ENCODE measurements around the gene TCF25.

Gene TCF25

GRCh38 chr16:89949121-89949742 is 75.8 kb downstream of the TCF25 start:
- no peak for DNase-seq

DNA sequence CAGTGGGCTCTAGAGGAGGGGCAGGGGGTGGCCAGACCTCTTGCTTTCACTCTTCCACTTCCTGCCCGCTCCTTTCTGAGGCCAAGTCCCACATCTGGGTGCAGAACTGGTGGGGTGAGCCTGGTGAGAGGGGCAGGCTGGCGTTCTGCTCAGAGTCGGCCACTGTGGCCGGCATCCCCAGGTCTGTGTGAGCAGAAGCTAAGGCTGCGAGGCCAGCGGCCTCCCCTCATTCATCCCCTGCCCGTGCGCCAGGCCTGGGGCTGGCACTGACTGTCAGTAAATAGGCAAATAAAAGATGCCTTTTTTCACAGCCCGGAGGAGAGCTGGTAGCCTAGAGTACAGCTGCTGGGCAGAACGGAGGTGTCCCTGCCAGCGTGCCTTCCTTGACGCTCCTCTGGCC is 76.4 kb downstream of the TCF25 start:
- DNase-seq: no peak

GRCh38 chr16:89951509-89951908 is 78.1 kb downstream of the TCF25 start:
- DNase-seq: no peak

- no peak for DNase-seq
Observed at GRCh38 chr16:89952049-89952448, 78.7 kb downstream of the TCF25 start.

DNA sequence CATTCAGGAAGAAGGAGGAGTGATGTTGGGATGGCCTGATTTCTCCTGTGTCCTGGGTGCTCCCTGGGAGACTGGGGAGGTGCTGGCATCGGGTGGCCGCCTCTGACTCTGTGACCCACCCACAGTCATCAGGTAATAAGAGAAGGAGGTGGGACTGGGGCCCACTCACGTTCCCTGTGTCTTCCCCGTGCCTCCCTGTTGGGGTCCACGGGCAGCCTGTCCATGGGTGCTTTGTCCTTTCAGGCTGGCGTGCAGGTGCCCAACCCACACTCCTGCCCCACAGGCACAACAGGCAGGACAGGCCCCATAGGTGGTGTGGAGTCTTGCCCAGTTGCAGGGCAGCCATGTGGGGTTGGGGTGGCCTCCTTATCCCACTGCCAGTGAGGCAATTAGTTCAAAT is 79.2 kb downstream of the TCF25 start:
- no peak for DNase-seq

DNA sequence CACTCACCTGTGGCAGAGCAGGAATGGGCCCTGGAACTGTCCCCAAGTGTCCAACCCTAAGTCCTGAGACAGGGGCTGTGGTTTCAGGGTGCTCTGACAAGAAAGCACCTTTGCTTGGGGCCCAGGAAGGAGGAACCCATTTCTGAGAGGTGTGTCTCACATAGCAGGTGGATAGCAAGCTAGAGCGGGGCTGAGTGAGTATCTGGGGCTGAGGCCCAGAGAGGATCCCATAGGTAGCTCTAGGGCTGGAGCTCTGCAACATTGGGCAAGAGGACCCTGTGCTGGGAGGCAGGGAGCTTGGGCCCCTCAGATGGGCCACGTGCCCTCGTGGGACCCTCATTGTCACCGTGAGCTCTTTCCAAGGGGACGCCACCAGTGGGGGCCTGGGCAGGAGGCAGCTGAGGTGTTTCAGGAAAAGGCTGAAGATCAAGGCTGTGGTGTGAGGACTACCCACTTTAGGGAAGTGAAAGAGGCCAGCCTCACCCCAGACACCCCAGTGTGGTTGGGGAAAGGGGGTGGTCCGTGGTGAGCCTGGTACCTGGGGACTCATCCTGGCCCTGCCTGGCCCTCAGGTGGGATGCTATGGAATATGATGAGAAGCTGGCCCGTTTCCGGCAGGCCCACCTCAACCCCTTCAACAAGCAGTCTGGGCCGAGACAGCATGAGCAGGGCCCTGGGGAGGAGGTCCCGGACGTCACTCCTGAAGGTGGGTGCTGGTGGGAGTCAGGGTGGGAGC is 80.4 kb downstream of the TCF25 start:
- no peak for DNase-seq

- DNase-seq: no peak
Observed at GRCh38 chr16:89954462-89954861, 81.1 kb downstream of the TCF25 start.

GRCh38 chr16:89955001-89955685 is 81.8 kb downstream of the TCF25 start:
- no peak for DNase-seq

DNA sequence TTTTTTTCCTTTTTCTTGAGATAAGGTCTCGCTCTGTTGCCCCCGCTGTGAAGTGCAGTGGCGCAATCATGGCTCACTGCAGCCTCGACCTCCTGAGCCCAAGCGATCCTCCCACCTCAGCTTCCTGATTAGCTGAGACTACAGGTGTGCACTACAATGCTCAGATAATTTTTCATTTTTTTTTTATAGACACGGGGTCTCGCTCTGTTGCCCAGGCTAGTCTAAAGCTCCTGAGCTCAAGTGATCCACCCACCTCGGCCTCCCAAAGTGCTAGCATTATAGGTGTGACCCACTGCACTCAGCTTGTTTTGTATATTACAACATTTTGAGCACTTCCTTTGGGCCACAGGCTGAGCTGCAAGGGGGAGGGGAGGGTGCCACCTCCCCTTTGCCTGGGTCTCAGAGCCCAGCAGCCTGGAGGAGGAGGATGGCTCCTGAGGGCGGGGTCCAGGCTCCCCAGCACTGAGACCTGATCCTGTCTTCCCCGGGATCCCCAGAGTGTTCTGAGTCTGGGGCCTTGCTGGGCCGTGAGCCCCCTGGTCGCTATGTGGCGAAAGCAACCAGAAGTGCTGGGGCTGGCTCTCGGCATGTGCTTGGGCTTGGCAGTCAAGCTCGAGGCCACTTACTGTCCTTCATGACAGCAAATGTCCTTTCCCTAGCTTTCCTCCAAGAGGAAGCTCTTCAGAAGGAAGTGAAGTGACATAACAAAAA is 83.3 kb downstream of the TCF25 start:
- no peak for DNase-seq

GRCh38 chr16:89957216-89957785 is 83.9 kb downstream of the TCF25 start:
- DNase-seq: no peak

- peak; percentile 68 for DNase-seq
Observed at GRCh38 chr16:89958068-89958467, 84.7 kb downstream of the TCF25 start.

DNA sequence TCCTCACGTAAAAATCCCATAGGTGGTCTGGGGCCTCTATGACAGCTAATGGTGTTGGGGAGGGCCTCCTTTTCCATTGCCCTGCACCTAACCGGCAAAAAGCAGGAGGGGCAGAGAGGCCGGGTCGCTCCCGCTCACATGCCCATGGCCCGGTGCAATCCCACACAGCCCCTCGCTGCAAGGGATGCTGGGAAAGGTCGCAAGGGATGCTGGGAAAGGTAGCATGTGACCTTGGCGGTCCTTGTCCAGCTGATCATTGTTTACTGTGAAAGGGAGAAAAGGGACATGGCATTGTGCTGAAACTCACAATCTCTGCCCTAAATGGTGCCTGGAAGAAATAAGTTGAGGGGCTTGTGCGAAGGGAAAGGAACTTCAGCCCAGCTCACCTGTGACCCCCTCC is 85.2 kb downstream of the TCF25 start:
- no peak for DNase-seq

DNA sequence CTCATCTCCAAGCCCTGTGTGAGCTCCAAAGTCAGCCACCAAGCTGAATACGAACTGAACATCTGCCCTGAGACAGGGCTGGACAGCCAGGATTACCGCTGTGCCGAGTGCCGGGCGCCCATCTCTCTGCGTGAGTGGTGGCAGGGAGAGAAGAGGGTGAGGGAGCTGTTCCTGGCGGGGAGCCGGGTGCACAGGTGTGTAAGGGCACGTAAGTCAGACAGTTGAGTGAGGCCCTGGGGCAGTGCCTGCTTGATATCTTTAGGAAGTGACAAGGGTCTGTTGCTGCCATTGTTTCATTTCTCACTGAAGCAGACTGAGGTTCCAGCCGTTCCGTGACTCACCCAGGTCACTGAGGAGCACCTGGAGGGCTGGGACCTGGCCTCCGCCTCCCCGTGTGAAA is 87.6 kb downstream of the TCF25 start:
- no peak for DNase-seq

Data from retina (tissue), 1 donor.